ENCODE measurements around the gene BMF.

- TF ChIP-seq, protein P1, sequence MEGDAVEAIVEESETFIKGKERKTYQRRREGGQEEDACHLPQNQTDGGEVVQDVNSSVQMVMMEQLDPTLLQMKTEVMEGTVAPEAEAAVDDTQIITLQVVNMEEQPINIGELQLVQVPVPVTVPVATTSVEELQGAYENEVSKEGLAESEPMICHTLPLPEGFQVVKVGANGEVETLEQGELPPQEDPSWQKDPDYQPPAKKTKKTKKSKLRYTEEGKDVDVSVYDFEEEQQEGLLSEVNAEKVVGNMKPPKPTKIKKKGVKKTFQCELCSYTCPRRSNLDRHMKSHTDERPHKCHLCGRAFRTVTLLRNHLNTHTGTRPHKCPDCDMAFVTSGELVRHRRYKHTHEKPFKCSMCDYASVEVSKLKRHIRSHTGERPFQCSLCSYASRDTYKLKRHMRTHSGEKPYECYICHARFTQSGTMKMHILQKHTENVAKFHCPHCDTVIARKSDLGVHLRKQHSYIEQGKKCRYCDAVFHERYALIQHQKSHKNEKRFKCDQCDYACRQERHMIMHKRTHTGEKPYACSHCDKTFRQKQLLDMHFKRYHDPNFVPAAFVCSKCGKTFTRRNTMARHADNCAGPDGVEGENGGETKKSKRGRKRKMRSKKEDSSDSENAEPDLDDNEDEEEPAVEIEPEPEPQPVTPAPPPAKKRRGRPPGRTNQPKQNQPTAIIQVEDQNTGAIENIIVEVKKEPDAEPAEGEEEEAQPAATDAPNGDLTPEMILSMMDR (IDR thresholded peaks at IDR 0.05): peak in 1 of 4 experiments; percentile 14
- TF ChIP-seq POLR2AphosphoS5 (IDR thresholded peaks at IDR 0.05) (peak; percentile 70 to 97 (median 83)), POLR2A (IDR thresholded peaks at IDR 0.05) (no peak)
Measured at GRCh38 chr15:40108855-40109735, at the start of gene BMF.

All from sigmoid colon (tissue), 4 donors.